GM04504 (cell line): ENCODE results near the gene ARMH1.
A peak's percentile ranks its signal among the peaks of the same experiment; 100 is the strongest.

ENCODE experiments used
- DNase-seq: peaks from one replicate; pipeline ENCODE4 v3.0.0-alpha.2; 2012; ENCODE audit warnings: low read depth

Gene ARMH1

DNA sequence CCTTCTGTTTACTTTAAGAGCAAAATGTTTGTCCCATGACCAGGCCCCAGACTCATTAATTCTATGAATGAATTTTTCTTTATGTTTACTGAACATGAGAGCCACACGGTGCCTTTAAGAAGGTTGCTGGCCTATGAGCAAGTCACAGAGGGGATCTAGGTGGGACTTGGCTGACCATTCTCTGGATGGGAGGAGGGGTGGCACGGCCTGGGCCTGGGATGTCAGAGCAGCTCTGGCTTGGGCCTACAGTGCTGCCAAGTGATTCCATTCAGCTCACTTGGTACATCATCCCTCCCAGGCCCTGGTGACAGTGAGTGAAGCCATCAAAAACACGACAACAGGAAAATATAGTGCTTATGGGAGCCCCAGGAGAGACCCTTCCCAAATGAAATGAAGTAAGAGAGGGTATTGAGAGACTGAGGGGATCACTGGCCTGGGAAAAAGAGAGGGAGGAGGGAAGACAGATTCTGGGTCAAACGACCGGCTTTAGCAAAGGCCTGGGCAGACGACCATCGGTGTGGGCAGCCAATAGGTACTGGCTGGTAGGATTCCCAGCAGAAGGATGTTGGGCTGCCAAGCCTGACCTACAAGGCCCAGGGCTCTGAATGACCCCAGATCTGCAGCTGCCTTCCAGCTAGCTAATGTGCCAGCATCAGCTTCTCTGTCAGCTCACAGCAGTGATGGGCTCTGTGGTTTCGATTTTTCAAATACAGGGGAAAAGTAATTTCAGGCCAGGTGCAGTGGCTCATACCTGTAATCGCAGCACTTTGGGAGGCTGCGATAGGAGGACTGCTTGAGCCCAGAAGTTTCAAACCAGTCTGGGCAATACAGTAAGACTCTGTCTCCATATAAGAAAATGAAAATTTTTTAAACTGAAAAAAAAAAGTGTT lies 3.5 kb upstream of the ARMH1 start:
- DNase-seq, result no peak

DNA sequence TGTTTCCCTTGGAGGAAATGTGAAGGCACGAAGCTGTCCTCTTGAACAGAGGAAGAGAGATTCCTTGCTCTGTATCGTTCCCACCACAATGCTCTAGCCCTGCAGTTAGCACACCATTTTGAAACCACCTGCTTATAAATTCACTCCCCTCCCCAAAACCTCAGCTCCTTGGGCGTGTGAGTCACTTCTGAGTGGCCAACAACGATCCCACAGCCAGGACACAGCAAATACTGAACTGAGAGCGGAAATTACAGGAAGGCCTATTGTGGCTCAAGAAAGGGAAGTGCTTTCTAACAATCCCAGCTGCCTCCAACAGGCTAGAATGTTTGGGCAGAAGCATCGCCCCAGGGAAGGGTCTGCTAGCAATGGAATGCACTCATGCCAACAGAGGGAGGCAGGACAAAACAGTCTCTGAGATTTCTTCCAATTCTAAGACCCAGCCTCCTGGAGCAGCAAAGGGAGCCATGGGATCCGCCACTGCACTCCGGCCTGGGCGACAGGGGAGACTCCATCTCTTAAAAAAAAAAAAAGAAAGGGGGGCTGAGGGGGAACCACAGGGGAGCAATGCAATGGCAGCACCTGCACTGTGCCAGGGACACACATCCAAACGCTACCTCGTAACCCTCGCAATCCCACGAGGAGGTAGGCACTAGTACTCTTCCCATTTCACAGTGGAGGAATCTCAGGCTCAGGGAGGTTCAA lies 2.1 kb upstream of the ARMH1 start:
- DNase-seq, result no peak

DNA sequence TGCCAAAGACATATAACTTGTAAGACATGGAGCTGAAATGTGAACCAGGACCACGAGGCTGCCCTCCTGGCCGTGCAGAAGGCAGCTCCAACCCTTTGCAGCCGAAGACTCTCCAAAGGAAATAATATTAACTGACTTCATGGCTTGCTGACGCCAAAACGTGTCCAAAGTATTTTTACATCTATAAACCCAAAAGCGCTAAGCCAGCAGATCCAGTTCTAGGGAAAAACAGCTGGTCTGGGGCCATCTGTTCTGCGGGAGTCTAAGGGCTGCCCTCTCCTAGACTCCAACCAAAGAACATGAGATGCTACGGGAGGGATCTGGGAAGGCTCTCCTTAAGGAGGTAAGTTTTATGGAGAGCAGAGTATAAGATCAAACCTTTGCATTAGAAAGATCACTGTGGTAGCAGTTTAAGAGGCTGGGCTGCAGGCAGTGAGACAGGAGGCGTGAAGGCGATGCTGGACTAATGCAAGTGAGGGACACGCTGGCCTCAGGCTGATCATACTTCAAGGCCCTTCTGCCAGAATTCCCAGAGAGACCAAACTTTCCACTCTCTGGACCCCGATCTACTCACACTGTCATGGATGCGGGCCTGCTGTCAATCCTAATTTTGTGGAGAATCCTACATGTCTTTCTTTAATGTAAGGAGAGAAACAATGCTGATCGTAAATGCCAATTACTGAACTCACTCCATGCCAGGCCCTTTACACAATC lies 1.4 kb upstream of the ARMH1 start:
- DNase-seq, result no peak

DNA sequence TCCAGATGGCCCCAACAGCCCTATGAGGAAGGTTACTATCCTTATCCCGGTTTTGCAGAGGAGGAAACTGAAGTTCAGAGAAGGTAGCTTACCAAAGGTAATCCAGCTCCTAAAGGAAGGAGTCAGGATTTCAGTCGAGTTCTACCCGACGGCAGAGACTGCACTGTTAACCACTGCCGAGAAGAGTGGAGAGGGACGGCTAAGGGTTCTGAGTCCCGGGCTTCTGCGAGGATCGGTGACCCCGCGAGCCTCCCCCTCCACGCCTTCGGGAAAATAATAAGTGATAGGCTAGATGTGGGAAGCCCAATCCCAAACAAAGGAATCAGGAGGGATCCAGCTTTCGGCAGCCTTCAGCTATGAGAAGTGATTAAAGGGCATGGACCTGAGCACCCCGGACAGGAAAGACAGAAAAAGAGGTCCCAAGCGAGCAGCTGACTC lies 820 bp upstream of the ARMH1 start:
- DNase-seq, result no peak

DNA sequence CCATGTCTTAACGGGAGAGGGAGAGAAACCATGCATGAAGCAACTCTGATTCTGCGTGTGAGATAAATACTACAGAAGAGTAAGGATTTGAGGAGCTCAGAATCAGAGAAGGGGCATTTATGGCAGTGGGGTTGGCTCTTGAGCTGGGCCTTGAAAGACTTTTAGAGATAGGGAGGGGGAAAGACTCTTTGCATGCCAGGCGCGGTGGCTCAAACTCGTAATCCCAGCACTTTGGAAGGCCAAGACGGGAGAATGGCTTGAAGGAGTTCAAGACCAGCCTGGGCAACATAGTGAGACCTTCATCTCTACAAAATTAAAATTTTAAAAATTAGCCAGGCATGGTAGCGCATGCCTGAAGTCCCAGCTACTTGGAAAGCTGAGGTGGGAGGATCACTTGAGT lies 672 bp downstream of the ARMH1 start:
- DNase-seq, result no peak

DNA sequence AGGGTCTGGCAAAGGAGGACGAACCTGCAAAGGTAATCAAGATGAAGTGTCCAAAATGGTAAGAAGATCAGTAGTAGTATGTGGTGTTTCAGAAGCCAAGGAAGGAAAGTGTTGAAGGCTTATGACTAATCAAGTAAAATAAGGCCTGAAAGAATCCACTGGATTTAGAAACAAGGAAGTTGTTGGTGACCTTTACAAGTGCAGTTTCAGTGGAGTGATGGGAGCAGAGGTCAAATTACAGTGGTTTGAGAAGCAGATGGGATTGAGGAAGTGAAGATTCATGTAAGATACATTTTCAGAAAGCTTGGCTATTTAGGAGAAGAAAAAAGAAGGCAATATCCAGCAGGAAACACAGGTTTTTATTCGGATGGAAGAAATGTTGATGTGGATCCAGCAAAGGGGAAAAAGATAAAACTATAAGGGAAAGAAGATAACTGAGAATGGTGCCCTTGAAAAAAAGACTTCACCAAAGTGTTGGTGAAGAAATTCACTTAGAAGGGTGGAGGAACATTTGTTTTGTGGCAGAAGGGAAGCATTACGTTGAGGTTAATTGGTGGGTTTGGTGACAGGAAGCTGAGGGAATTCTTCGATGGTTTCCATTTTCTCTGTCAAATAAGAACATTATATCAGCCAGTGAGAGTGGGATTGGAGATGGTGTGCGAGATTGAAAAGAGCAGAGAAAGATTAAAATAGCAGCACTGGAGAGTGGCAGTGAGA lies 2.1 kb downstream of the ARMH1 start:
- DNase-seq, result peak; percentile 30

DNA sequence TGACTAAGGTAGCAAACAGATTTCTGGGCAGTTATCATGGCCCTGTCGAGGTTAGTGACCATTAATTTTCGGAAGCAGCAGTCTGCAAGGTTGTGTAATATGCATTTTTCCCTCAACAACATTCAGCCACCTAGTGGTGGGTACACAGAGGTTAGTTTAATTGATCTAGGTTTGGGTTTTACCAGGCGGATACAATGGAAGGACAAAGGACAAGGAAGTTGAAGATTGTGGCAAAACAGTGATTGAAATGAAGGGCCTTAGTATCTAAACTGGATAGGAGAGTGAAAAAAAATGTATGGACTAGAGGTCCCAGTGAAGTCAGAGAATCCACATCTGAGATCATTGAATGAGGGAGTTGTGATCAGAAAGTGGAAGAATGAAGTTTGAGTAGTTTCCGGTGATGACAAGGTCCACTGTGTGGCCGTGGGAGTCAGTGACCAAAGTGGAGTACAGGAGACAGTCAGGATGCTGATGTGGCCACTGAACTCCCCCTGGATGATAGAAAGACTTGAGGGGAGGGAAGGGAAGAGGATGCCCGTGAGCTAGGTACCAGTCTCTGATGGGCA lies 2.8 kb downstream of the ARMH1 start:
- no peak for DNase-seq

DNA sequence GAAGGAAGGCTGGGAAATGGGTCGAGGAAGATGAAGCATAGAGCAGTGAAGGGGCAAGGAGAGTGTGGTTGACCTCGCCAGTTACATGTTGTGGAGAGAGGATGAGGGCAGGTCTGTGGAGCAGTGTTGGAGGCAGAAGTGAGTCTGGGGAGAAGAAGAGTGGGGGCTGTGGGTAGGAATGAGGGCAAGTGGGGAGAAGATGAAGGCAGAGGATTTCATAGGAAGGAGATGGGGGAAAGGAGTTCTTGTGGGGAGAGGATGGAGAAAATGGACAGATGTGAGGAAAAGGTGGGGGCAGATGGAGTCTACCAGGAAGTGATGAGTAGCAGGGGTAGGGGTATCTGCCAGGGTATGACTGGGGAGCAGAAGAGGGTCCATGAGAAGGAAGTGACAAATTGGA lies 3.6 kb downstream of the ARMH1 start:
- no peak for DNase-seq

DNA sequence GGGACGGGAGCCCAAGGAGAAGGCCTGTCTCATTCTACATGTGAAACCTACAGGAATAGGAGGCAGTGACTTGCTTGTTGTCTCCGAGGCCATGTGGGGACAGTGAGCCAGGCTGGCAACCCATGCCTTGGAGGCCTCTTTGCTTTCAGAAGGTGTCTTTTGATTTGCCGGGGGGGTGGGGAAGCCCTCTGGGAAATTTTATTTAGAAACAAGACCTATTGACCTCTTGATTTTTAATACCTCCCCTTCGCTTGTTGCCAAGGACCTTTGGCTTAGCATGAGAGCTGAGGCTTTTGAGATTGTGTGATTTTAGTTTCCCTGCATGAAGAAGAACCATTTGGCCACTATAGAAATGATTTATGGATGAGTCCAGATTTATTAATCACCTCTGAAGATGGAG lies 4.1 kb downstream of the ARMH1 start:
- no peak for DNase-seq

DNA sequence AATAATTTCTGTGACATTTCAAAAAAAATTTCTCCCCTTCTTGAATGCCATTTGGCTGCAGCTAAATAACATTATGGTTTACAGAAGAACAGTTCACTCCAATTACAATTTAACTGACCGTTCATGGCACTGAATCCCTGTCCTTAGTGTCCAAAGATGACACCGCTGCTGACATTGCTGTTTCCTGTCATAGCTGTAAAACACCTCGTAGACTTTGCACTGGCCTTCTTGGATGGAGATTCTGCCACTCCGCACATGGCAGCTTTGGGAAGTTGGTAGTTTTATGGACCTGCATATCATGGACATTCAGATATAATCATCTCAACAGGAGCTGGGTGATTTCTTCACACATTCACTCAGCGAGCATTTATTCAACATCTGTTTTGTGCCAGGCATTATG lies 5.0 kb downstream of the ARMH1 start:
- no peak for DNase-seq

DNA sequence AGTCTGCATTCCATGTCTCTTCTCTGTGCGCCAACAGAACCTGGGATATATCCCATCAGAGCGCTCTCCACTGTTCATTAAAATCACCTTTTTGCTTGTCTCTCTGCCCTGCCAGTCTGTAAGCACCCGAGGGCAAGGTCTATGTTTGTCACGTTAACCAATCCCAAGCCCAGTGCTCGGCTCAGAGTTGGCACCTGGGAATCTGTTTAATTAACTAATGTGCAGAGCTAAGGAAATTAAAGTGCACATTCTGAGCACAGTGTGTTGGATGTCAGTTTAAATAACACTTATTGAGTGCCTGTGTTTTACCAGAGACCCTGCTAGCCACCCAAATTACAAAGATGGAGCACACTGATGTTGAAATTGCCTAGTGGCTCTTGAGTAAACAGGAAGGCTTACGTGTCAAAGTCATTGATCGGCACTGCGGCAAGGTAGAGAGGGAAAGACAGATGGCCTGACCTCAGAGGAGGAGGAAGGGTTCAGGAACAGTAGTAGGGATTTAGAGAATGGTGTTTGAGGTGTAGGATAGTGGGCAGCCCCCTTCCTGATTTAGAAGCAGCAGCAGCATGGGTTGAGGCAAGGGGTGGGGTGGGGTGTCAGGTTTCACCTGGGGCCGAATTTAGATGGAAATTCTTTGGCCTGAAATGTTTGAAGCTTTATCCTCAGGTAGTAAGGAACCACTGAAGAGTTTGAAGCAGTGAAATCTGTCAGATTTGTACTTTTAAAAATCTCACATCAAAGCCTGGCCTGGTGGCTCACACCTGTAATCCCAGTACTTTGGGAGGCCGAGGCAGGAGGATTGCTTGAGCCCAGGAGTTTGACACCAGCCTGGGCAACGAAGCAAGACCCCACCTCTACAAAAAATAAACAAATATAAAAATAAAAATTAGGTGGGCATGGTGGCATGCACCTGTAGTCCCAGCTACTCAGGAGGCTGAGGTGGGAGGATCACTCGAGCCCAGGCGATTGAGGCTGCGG lies 7.7 kb downstream of the ARMH1 start:
- DNase-seq, result no peak

DNA sequence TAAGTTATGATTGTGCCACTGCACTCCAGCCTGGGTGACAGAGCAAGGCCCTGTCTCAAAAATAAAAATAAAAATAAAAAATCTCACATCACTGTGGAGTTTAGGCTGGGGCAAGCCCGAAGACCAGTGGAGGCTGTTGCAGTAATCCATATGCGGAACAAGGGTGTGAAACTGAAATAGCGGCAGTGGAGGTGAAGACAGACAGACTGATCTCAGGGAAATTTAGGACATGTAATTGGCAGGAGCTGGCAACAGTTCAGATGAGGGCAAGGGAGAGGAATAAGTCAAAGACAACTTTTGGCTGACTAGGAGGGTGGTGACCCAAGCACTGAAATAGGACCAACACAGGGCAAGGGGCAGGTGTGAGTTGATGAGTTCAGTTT lies 8.4 kb downstream of the ARMH1 start:
- no peak for DNase-seq

DNA sequence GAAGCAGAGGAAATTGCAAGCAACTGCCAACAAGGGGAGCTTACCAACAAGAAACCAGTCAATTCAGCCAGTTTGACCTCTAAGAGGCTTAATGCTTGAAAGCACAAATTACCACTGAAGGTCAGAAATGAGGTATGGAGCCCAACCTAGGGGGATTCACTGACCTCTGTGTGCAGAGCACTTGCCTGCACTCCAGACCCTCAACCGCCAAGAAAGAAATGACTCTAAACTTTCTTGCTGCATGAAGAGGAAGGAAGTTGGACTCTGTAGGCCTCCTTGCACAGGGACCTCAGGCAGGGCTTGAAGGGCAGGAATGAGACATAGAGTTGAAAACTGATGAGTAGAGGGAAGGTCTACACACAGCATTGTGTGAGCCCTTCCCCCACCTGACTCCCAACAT lies 10.0 kb downstream of the ARMH1 start:
- DNase-seq, result no peak

DNA sequence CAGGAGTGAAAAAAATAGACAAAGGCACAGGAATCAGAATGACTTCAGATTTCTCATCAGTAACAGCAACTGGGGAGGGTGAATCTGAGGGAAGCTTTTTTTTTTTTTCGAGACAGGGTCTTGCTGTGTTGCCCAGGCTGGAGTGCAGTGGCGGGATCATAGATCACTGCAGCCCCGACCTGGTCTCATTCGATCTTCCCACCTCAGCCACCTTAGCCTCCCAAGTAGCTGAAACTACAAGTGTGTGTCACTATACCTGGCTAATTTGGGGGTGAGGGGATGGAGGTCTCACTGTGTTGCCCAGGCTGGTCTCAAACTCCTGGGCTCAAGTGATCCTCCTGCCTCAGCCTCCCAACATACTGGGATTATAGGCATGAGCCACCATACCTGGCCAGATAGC lies 10.7 kb downstream of the ARMH1 start:
- no peak for DNase-seq

DNA sequence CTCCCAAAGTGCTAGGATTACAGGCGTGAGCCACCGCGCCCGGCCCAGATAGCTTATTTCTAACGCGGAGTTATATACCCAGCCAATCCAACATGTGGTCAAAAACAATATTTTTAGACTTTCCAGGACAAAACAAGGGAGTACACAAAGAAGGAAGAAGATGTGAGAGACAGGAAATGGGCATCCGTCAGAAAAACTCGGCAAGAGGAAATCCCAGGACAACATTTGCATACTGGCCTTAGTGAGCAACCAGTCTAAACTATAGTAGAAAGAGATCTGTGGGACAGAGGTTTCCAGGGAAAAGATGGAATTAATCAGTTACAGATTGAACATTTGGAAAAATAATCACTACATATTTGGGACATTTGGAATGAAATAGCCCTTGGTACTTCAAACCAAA lies 11.4 kb downstream of the ARMH1 start:
- DNase-seq, result no peak

DNA sequence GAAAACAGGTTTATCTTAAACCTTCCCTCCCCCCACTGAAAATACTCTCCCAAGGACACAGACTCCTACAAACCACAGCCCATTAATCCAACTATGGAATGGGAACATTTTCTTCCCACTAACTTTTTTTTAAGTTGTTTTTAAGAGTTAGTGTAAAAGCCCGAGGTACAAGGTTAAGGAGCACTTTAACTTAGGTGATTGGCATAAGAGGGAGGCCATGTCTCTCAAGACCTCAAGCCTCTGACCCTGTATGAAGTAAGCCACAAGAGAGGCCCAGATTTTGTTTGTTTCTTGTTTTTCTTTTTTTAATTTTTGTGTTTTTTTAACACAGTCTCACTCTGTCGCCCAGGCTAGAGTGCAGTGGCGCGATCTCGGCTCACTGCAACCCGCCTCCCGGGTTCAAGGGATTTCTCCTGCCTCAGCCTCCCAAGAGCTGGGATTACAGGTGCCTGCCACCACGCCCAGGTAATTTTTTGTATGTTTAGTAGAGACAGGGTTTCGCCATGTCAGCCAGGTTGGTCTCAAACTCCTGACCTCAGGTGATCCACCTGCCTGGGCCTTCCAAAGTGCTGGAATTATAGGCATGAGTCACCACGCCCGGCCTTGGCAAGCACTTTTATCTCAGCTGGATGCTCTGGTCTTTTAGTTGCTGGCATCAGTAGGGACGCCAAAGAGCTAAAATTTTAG lies 14.4 kb downstream of the ARMH1 start:
- no peak for DNase-seq

DNA sequence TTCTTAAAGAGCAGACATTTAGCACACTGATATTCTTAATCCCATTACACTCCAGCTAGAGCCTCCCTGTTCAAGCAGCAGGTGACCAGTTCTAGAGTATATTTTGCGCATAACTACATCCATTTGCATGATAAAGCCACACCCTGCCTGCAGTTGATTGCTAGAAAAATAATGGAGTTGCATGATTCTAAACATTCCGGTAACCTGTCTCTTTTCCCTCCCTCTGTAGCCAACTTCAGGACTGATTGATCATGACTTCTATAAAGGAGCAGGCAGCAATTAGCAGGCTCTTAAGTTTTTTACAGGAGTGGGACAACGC lies 14.9 kb downstream of the ARMH1 start:
- no peak for DNase-seq

DNA sequence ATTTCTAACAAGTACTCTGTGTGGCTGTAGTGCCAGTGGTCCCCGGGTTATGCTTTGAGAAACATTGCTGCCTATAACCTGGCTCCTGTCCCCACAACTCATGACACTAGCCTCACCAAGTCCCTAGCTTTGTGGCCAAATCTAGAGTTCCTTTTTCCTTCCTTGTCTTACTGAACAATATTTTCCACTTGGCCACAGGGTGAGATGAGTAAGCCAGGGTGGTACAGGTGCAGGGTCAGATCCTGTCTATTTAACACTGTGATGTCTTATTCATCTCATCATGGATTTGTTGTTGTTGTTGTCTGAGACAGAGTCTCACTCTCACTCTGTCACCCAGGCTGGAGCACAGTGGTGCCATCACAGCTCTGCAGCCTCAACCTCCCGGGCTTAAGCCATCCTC lies 18.6 kb downstream of the ARMH1 start:
- DNase-seq, result no peak

DNA sequence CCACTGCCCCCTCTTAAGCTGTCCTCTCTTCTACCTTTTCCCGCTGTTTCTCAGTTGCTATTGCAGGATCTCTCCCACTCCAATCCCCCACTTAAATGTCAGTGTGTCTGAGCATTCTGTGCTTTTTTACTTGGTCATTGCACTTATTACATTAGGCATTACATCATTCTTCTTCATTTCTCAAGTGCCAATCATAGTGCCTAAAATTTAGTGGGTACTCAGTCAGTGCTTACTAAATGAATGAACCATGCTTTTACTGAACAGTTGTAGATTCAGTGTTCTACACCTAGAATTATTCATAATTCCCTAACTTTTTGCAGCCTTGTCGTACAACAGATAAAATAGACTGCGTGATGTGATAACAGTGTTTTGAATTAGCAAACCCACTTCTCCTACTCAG lies 19.4 kb downstream of the ARMH1 start:
- DNase-seq, result no peak

DNA sequence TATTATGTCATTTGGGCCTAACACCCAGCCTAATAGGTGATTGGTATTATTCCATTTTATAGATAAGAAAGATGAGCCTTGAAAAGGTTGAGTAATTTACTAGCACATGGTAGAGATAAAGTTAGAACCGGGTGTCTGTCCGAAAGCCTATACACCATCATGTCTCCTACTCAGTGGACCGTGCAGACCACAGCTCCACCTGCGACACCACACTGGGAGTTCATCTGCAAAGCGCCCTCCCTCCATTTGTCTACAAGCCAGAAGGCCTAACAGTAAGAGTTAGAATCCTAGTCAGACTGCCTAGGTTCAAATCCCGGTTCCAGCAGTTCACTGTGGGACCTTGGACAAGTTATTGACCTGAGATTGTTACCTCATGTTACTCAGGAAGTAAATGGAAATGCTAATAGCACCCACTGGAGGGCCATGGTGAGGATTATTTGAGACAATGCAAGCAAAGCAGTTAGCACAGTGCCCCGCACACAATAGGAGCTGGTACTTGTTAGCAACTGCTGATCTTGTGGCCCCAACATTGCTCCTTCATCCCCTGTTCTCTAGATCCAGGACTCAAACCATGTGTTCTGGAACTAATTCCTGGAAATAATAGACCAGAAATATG lies 20.5 kb downstream of the ARMH1 start:
- no peak for DNase-seq
